Testis (tissue), 2 donors: ENCODE data around the gene GALNT15.

ENCODE experiments used
- POLR2A ChIP-seq: fragments of 450-650 bp; IDR thresholded peaks from one replicate; pipeline ENCODE4 v1.6.1; 2017; ENCODE audit warnings: antibody characterized with exemption, mild to moderate bottlenecking, moderate library complexity
- TF ChIP-seq, protein P1 (sequence below), 3 experiments: fragments of 450-650 bp in 2 of 3; fragments of 200-600 bp in 1 of 3; sonication (generic) in 1 of 3; IDR thresholded peaks; one replicate each; pipeline ENCODE4 v1.5.1; 2016 to 2019; ENCODE audit warnings: antibody characterized with exemption in 3 of 3, mild to moderate bottlenecking in 2 of 3, moderate library complexity in 1 of 3

- no peak for TF ChIP-seq POLR2A
- TF ChIP-seq, protein P1, sequence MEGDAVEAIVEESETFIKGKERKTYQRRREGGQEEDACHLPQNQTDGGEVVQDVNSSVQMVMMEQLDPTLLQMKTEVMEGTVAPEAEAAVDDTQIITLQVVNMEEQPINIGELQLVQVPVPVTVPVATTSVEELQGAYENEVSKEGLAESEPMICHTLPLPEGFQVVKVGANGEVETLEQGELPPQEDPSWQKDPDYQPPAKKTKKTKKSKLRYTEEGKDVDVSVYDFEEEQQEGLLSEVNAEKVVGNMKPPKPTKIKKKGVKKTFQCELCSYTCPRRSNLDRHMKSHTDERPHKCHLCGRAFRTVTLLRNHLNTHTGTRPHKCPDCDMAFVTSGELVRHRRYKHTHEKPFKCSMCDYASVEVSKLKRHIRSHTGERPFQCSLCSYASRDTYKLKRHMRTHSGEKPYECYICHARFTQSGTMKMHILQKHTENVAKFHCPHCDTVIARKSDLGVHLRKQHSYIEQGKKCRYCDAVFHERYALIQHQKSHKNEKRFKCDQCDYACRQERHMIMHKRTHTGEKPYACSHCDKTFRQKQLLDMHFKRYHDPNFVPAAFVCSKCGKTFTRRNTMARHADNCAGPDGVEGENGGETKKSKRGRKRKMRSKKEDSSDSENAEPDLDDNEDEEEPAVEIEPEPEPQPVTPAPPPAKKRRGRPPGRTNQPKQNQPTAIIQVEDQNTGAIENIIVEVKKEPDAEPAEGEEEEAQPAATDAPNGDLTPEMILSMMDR (IDR thresholded peaks at IDR 0.05) = no peak
Measured at GRCh38 chr3:16148783-16149182, 25.7 kb upstream of the GALNT15 start.
